A549 (cell line): Measurements from ENCODE around the gene TBC1D19. TPM values are rescaled to one million over a fixed set of nuclear protein-coding genes. Genes with fewer than 3 reads are reported as not detected.

ENCODE experiments used
- ATAC-seq, 2 experiments: fragments of 200-7000 bp in 1 of 2; fragments of >200 bp in 1 of 2; cut with Nextera tagmentation in 1 of 2; cut with Tn5 transposase in 1 of 2; 3 replicates each; pipeline versions ENCODE4 v1.8.0 to v1.9.1; 2018 to 2020; ENCODE audit warnings: mild to moderate bottlenecking in 1 of 2, moderate library complexity in 1 of 2
- CTCF ChIA-PET: fragments of 300-600 bp; sonication (Branson Sonifier 250); formaldehyde crosslinking; extraction: SDS; loops from one replicate; lab custom pipeline; 2021; ENCODE audit warnings: antibody characterized with exemption, inconsistent platforms; lab: Yijun Ruan, JAX
- POLR2A ChIA-PET: fragments of 350-600 bp; formaldehyde crosslinking; extraction: SDS; loops from one replicate; lab custom pipeline; 2021; ENCODE audit warnings: antibody characterized with exemption, inconsistent platforms; lab: Yijun Ruan, JAX
- DNase-seq, 2 experiments: peaks; one replicate each; pipeline versions ENCODE4 v3.0.0 to v3.0.0-alpha.2; 2011 to 2016; ENCODE audit warnings: low read depth in 1 of 2, low spot score in 1 of 2
- FAIRE-seq: peaks from 2 replicates; lab custom pipeline; 2011; peaks lifted over from hg19 to GRCh38; lab: Jason Lieb, UNC
- H3K27ac ChIP-seq, 2 experiments: fragments of >200 bp; sonication (Bioruptor Twin); formaldehyde crosslinking; 3 replicates each; pipeline ENCODE4 v1.5.1; 2016 to 2017
- H3K4me1 ChIP-seq: fragments of >200 bp; sonication (Bioruptor Twin); formaldehyde crosslinking; 3 replicates; pipeline ENCODE4 v1.6.1; 2016
- H3K4me2 ChIP-seq: fragments of >200 bp; sonication (Bioruptor Twin); formaldehyde crosslinking; 3 replicates; pipeline ENCODE4 v1.6.1; 2016
- H3K4me3 ChIP-seq: fragments of >200 bp; sonication (Bioruptor Twin); formaldehyde crosslinking; 3 replicates; pipeline ENCODE4 v1.5.1; 2016
- H3K9me3 ChIP-seq: fragments of >200 bp; sonication (Bioruptor Twin); formaldehyde crosslinking; 3 replicates; pipeline ENCODE4 v1.6.1; 2016
- CHD4 ChIP-seq: fragments of 200-600 bp; sonication (generic); IDR thresholded peaks from 2 replicates; pipeline ENCODE4 v1.6.1; 2016; ENCODE audit warnings: antibody characterized with exemption, mild to moderate bottlenecking, borderline replicate concordance
- E2F6 ChIP-seq: IDR thresholded peaks from 2 replicates; pipeline ENCODE4 v1.6.1; 2012; ENCODE audit warnings: low read depth, borderline replicate concordance
- ELK1 ChIP-seq: fragments of 150-350 bp; IDR thresholded peaks from 2 replicates; pipeline ENCODE4 v1.6.1; 2014; ENCODE audit warnings: low read depth, mild to moderate bottlenecking, low read length
- ESRRA ChIP-seq: fragments of 150-350 bp; IDR thresholded peaks from 2 replicates; pipeline ENCODE4 v1.6.1; 2014; ENCODE audit warnings: mild to moderate bottlenecking, low read length, borderline replicate concordance
- GATA3 ChIP-seq: IDR thresholded peaks from 2 replicates; pipeline ENCODE4 v1.6.1; 2012; ENCODE audit warnings: borderline replicate concordance
- HDAC2 ChIP-seq: fragments of 200-600 bp; sonication (generic); IDR thresholded peaks from 2 replicates; pipeline ENCODE4 v1.6.1; 2016
- HEYL ChIP-seq: fragments of 250-450 bp; sonication (Bioruptor Pico); IDR thresholded peaks from 2 replicates; pipeline ENCODE4 v1.8.0; 2021; ENCODE audit warnings: mild to moderate bottlenecking, moderate library complexity
- HOXB13 ChIP-seq: fragments of 250-450 bp; sonication (Bioruptor Pico); IDR thresholded peaks from 2 replicates; pipeline ENCODE4 v1.5.0; 2020; ENCODE audit warnings: low read depth, mild to moderate bottlenecking, moderate library complexity
- MYC ChIP-seq: IDR thresholded peaks from 2 replicates; pipeline ENCODE4 v1.6.1; 2012; ENCODE audit warnings: mild to moderate bottlenecking, inconsistent platforms, low read length, improper control_type of control experiment, borderline replicate concordance
- NFE2L2 ChIP-seq: fragments of 150-350 bp; conservative IDR thresholded peaks from 2 replicates; pipeline ENCODE4 v1.6.1; 2014; ENCODE audit warnings: low read length
- POLR2A ChIP-seq: IDR thresholded peaks from 2 replicates; pipeline ENCODE4 v1.6.1; 2012; ENCODE audit warnings: mild to moderate bottlenecking, low read length
- POLR2AphosphoS2 ChIP-seq: conservative IDR thresholded peaks from 2 replicates; pipeline ENCODE4 v1.6.1; 2012; ENCODE audit warnings: low read length, improper control_type of control experiment, inconsistent platforms
- RAD21 ChIP-seq, 2 experiments: fragments of >200 bp in 1 of 2; sonication (Bioruptor Twin) in 1 of 2; formaldehyde crosslinking in 1 of 2; IDR thresholded peaks in 1 of 2; conservative IDR thresholded peaks in 1 of 2; 2 replicates in 1 of 2; 3 replicates in 1 of 2; pipeline ENCODE4 v1.6.1; 2012 to 2018; ENCODE audit warnings: inconsistent platforms in 1 of 2
- RFX5 ChIP-seq: fragments of 450-650 bp; IDR thresholded peaks from 2 replicates; pipeline ENCODE4 v1.7.1; 2014; ENCODE audit warnings: antibody characterized with exemption, mild to moderate bottlenecking, moderate library complexity
- RNF2 ChIP-seq: fragments of 200-600 bp; sonication (generic); IDR thresholded peaks from 2 replicates; pipeline ENCODE4 v1.6.1; 2016; ENCODE audit warnings: low read depth, mild to moderate bottlenecking, antibody characterized with exemption, moderate library complexity, borderline replicate concordance
- SREBF2 ChIP-seq: fragments of 450-650 bp; IDR thresholded peaks from 2 replicates; pipeline ENCODE4 v1.6.1; 2014; ENCODE audit warnings: mild to moderate bottlenecking, moderate library complexity
- ZFP36 ChIP-seq: fragments of 450-650 bp; IDR thresholded peaks from 2 replicates; pipeline ENCODE4 v1.6.1; 2014; ENCODE audit warnings: borderline replicate concordance; ENCODE audit not compliant: partially characterized antibody
- ZSCAN20 ChIP-seq: fragments of 250-450 bp; sonication (Bioruptor Pico); IDR thresholded peaks from 2 replicates; pipeline ENCODE4 v1.8.0; 2022; ENCODE audit warnings: mild to moderate bottlenecking, moderate library complexity
- WGBS: methylation state at CpG from one replicate; pipeline ENCODE4 v1.1.6; 2017; ENCODE audit errors: missing lambda C conversion rate; 5-methylcytosine and 5-hydroxymethylcytosine counted together
- polyA plus RNA-seq, 4 experiments: library from polyadenylated mRNA; depleted of rRNA in 3 of 4; stranded (reverse); fragments of >200 nt; fragmentation: RNase III in 1 of 4; extraction: RNeasy Plus Mini Kit Qiagen cat#74134 plus additional on column Dnase treatment in 1 of 4; gene quantifications; 2 replicates in 3 of 4; 3 replicates in 1 of 4; pipeline ENCODE4 v1.2.3, GENCODE V29; 2011 to 2017
- TF ChIP-seq, protein P1 (sequence below): fragments of 450-650 bp; IDR thresholded peaks from 2 replicates; pipeline ENCODE4 v1.6.1; 2014; ENCODE audit warnings: antibody characterized with exemption
- TF ChIP-seq, protein P2 (sequence below): fragments of >200 bp; sonication (Bioruptor Twin); formaldehyde crosslinking; IDR thresholded peaks from 3 replicates; pipeline ENCODE4 v1.6.1; 2016
- TF ChIP-seq, protein P3 (sequence below): fragments of 200-600 bp; sonication (generic); IDR thresholded peaks from 2 replicates; pipeline ENCODE4 v1.6.1; 2016; ENCODE audit warnings: antibody characterized with exemption, mild to moderate bottlenecking, moderate library complexity
- TF ChIP-seq, protein P4 (sequence below): fragments of >200 bp; sonication (Bioruptor Twin); formaldehyde crosslinking; IDR thresholded peaks from 2 replicates; pipeline ENCODE4 v1.6.1; 2016

The TBC1D19 gene
- polyA plus RNA-seq, 2 of the 4 experiments (the other 2 are of a cell fraction): 4.1 to 11.7 TPM

DNA sequence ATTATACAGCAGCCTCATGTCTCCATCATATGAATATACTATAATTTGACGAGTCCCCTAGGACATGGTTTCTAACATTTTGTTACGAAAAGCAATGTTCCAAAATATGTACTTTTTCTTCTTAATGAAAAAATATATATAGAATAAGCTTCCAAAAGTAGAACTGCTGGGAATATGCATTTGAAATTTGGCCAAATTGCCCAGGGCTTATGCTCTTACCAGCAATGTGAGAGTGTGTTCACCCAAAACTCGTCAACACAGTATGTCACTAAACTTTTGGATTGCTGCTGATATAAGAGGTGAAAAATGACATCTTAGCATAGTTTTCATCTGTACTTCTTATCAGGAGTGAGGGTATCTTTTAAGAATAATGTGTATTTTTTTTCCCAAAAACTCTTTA, 212.2 kb downstream of the TBC1D19 start (continued):
- TF ChIP-seq, protein P1, sequence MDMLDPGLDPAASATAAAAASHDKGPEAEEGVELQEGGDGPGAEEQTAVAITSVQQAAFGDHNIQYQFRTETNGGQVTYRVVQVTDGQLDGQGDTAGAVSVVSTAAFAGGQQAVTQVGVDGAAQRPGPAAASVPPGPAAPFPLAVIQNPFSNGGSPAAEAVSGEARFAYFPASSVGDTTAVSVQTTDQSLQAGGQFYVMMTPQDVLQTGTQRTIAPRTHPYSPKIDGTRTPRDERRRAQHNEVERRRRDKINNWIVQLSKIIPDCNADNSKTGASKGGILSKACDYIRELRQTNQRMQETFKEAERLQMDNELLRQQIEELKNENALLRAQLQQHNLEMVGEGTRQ: no peak
- no peak for TF ChIP-seq POLR2AphosphoS2
- no peak for TF ChIP-seq ZFP36

DNA sequence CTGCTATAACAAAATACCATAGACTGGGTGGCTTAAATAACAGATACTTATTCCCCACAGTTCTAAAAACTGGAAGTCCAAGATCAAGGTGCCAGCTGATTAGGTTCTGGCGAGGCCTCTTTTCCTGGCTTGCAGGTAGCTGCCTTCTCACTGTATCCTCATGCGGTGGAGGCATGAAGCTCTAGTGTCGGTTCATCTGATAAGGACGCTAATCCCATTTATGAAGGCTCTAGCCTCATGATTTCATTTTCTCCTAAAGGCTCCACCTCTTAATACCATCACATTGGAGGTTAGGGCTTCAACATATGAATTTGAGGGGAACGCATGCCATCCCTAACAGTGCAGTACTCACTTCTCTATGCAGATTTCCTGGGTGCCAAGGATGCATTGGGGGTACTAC, 218.9 kb downstream of the TBC1D19 start:
- CTCF ChIA-PET: no interaction called here
- DNase-seq (no peak), ATAC-seq (no peak), FAIRE-seq (no peak)
- WGBS: 90% methylated on average over 5 of the region's 5 CpGs
- no peak overlapping the region for H3K27ac ChIP-seq
- H3K9me3 ChIP-seq: no peaks in the 10 kb centered on the region
- POLR2A ChIA-PET: no interaction called here
- no peak overlapping the region for H3K4me2 ChIP-seq
- TF ChIP-seq SREBF2 (no peak), ZSCAN20 (CRISPR knock-in tag) (no peak), HEYL (CRISPR knock-in tag) (no peak), RNF2 (no peak), HDAC2 (no peak), HOXB13 (CRISPR knock-in tag) (no peak), RFX5 (no peak), ELK1 (no peak), NFE2L2 (no peak), GATA3 (no peak), POLR2A (no peak), E2F6 (no peak), MYC (no peak), RAD21 (conservative IDR thresholded peaks at IDR 0.05 in 1 of 2, IDR thresholded peaks at IDR 0.05 in 1 of 2) (no peak), ESRRA (no peak), CHD4 (no peak)
- TF ChIP-seq, protein P1: no peak
- TF ChIP-seq, protein P2, sequence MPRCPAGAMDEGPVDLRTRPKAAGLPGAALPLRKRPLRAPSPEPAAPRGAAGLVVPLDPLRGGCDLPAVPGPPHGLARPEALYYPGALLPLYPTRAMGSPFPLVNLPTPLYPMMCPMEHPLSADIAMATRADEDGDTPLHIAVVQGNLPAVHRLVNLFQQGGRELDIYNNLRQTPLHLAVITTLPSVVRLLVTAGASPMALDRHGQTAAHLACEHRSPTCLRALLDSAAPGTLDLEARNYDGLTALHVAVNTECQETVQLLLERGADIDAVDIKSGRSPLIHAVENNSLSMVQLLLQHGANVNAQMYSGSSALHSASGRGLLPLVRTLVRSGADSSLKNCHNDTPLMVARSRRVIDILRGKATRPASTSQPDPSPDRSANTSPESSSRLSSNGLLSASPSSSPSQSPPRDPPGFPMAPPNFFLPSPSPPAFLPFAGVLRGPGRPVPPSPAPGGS: no peak
- TF ChIP-seq, protein P3, sequence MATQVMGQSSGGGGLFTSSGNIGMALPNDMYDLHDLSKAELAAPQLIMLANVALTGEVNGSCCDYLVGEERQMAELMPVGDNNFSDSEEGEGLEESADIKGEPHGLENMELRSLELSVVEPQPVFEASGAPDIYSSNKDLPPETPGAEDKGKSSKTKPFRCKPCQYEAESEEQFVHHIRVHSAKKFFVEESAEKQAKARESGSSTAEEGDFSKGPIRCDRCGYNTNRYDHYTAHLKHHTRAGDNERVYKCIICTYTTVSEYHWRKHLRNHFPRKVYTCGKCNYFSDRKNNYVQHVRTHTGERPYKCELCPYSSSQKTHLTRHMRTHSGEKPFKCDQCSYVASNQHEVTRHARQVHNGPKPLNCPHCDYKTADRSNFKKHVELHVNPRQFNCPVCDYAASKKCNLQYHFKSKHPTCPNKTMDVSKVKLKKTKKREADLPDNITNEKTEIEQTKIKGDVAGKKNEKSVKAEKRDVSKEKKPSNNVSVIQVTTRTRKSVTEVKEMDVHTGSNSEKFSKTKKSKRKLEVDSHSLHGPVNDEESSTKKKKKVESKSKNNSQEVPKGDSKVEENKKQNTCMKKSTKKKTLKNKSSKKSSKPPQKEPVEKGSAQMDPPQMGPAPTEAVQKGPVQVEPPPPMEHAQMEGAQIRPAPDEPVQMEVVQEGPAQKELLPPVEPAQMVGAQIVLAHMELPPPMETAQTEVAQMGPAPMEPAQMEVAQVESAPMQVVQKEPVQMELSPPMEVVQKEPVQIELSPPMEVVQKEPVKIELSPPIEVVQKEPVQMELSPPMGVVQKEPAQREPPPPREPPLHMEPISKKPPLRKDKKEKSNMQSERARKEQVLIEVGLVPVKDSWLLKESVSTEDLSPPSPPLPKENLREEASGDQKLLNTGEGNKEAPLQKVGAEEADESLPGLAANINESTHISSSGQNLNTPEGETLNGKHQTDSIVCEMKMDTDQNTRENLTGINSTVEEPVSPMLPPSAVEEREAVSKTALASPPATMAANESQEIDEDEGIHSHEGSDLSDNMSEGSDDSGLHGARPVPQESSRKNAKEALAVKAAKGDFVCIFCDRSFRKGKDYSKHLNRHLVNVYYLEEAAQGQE: no peak
- TF ChIP-seq, protein P4, sequence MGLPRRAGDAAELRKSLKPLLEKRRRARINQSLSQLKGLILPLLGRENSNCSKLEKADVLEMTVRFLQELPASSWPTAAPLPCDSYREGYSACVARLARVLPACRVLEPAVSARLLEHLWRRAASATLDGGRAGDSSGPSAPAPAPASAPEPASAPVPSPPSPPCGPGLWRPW: no peak
- TF ChIP-seq, all 56 proteins: peak for 0
- H3K4me3 ChIP-seq: no peak overlapping the region
- no peaks in the 10 kb centered on the region for H3K4me1 ChIP-seq
